NCI-H748 treated with DMSO at 0.1 percent for 48 hours (cell line): ENCODE data around the gene RTN4R.
"Not testable (repeated sequence)": the region's sequence is repeated elsewhere in the genome, so short reads cannot be mapped to it uniquely, and the experiment has no call there.

ENCODE experiments used
- DNase-seq: peaks from one replicate; lab custom pipeline; 2025; lab: John Stamatoyannopoulos, UW

The RTN4R gene

DNA sequence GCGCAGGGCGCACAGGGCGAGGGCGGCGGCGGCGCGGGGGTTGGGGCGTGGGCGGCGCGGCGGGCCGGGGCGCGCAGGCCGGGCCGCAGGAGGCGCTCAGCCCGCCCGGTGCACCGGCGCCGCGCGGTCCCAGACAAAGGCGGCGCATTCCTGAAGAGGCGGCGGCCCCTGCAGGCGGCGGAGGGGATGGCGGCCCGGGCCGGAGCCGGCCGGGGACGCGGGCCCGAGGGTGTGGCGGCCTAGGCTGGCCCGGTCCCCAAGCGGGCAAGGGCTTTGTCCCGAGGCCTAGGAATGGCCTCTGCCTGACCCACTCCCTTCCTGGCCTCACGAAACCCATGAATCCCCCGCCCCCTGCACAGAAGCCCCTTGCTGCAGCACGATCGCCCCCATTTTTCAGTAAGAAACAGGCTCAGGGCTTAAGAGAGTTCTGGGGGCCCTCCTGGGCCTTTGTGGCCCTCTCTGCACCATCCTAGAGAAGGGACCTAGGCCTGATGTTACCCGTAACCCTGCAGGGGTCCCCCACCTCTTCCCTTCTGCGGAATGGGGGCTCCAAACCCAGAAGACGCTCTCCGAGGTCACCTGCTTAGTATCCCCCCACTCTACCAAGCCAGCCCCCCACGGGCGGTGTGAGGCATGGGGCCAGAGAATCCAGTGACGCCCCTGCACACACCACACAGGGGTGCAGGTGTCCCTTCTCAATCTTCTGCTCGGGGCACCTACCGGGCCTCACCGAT is at the start of gene RTN4R:
Gene RTN4R (minus strand): TSS at position 40 of the 734 bp plus-strand sequence. CDS start 226 bp downstream, outside the sequence.
- DNase-seq, result no peak

DNA sequence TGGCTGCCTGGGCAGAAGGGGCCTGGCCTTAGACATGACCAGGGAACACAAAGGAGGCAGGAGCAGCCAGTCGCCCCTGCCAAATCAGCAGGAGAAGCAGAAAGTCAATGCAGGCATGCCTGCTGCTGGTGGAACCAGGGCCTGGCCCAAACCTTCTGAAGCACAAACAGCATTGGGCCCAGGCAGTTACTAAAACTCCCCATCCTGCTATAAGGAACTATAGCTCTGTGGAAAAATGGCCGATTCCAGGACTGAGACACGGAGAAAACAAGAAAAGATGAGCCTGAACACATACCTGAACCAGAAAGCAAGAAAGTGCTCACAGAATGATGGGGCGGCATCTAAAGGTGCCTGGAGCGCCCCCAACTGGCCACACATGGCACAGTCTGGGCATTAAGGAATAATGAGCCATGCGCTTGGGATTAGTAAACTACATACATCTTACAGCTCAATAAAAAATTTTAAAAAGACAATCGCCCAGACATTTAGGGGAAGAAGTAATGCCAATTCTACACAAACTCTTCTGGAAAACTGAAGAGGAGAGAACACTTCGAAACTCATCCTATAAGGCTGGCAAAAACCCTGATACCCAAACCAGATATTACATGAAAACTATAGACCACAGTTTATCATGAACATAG is 49.4 kb upstream of the RTN4R start:
- not testable (repeated sequence) for DNase-seq

GRCh38 chr22:20316844-20317401 is 48.8 kb upstream of the RTN4R start:
- DNase-seq, result no peak

- DNase-seq, result no peak
Observed at GRCh38 chr22:20316217-20316843, 48.2 kb upstream of the RTN4R start.

DNA sequence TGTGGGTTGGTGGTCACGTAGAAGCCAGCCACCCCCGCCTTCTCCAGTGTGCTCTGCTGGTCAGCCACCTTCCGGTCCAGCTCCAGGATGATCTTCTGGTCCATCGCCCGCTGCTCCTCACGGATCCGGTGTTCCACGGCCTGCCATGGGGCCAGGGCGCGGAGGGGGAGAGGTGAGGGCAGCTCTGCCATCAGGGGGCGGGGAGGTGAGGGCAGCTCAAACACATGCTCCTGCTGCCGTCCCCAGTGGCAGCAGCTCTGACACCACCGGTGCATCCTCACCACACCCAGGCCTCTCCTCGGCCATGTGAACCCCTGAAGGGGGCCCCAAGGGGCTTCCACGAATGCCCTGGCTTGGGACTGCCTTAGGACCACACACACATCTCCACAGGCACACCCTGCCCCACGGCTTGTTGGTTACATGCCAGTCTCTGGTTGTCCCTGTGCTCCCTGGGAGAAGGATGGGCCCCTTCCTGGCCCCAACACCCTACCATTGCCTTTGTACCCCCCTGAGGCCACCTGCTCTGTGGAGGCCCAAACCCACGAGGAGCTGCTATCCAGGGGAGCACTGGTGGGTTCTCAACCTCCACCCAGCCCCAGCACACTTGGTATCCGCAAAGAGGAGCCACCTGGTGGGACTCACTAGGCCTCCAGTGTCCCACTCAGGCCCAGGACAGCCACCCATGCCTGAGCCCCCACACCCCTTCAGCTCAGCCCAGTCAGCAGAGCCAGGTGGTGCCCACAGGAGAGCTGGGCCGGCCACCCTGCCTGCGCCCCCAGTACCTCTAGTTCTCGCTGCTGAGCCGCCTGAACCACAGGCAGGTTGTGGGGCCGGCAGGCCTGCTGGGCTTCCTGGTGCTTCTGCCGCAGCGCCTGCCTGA is 47.5 kb upstream of the RTN4R start:
- DNase-seq, result no peak

- not testable (repeated sequence) for DNase-seq
Observed at GRCh38 chr22:20314741-20315336, 46.7 kb upstream of the RTN4R start.

- DNase-seq, result not testable (repeated sequence)
Observed at GRCh38 chr22:20314206-20314605, 46.1 kb upstream of the RTN4R start.

GRCh38 chr22:20313306-20314077 is 45.4 kb upstream of the RTN4R start:
- DNase-seq, result not testable (repeated sequence)

DNA sequence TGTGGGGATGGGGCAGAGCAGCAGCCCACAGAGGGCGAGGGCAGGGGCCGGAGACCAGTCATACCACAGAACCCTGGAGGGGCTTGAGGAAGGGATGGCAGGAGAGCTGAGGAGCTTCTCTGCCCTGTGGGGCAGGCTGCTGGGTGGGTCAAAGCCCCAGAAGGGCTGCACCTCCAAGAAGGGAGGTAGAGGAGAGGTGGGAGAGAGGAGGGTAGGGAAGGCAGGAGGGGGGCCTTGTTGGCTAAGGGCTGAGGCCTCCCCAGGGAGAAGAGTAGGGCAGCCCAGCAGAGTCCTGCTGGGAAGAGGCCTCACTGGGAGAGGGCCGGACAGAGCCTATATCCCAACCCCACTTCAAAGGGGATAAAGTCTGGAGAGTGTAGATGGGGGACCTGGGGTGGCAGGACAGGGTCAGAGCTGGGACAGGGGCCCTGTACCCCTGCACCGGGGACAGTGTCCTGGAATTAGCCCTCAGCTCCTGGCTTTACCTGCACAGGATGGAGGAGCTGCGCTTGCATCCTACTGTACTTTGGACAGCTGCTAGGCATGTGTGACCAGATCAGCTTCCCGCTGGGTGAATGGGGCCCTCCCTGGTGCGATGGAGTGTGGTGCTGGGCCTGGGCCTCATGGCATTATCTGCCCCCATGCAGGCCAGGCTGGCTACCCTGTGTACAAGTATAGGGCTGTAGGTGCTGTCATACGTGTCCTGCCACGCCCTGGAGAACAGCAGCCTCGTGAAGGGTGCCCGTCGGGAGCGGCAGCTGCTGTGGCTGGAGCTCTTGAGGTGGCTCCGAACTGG is 44.5 kb upstream of the RTN4R start:
- DNase-seq, result no peak

GRCh38 chr22:20311249-20312062 is 43.3 kb upstream of the RTN4R start:
- DNase-seq, result not testable (repeated sequence)

DNA sequence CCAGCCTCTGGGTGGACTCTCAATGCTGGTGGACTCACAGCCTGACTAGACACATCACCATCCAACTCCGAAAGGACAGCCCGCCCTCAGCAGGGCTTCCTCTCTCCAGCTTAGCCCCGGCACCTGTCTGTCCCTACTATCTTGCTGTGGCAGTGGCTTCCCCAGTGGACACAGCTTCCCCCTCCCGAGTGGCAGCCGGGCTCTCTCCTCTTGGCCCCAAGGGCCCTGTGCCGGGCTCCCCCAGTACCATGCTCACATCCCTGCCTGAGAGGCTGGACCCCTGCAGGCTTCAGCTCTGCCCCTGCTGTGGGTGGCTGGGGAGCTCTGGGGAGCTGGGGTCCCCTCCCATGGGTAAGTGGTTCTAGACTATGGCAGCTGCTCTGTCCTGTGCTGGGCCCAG is 42.7 kb upstream of the RTN4R start:
- not testable (repeated sequence) for DNase-seq

DNA sequence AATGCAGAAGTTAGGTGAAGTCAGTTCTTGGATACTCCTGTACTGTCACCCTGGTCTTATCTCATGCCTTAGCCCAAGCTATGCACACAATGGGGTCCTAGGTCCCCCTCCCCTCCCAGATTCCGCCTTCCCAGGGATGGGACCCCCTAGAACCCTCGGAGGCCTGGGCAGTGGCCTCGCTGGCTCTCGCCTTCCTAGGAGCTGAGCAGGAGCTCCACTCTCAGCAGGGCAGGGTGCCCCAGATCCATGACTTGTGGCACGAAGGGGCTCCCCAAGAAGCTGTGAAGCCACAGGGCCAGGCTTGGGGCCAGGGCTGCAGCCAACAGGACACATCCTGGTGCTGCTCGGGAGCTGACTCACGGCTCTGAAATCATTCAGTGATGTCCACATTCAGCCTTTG is 42.1 kb upstream of the RTN4R start:
- DNase-seq, result not testable (repeated sequence)

DNA sequence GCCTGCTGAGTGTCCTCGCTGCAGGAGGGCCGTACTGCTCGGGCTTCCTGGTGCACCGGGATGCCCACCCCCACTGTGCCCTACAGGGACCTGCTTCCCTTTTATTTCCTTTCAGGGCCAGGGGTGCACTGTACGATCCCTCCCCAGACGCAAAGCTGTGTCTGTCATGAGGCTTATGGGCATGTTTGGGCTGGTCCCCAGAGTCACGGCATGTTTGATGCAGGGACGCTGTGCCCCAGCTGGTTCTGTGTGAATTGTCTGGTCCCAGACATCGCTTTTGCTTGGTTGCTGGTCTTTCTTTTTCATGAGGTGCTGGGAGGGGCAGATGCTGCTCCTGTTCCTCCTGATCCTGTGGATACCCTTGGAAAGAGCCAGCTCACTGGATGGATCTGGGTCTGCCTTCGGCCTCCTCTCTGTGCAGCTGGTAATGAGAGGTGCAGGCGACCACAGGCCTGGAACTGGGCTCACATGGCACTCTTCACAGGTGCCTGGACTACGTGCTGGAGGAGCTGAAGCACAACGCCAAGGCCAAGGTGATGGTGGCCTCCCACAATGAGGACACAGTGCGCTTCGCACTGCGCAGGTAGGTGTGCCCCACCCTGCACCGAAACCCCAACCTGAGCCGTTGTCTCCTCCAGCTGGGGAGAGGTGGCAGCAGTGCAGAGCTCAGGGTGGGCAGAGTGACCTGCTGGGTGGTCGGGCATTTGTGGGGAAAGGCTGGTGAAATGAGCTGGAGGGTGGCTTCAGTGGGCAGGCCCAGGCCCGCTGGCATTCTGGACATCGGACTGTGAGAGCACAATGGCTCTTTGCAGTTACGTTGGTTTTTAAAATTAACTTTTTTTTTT is 40.9 kb upstream of the RTN4R start:
- DNase-seq, result not testable (repeated sequence)

GRCh38 chr22:20307448-20308447 is 39.6 kb upstream of the RTN4R start:
- DNase-seq, result not testable (repeated sequence)

- DNase-seq, result not testable (repeated sequence)
Observed at GRCh38 chr22:20306646-20307447, 38.7 kb upstream of the RTN4R start.
